Measurements from ENCODE around the gene AKR7A3. TPM values are rescaled to one million over a fixed set of nuclear protein-coding genes. Genes with fewer than 3 reads are reported as not detected.

Gene AKR7A3
- total RNA-seq, 1 experiment from 2014 or later, result 1.5 TPM

DNA sequence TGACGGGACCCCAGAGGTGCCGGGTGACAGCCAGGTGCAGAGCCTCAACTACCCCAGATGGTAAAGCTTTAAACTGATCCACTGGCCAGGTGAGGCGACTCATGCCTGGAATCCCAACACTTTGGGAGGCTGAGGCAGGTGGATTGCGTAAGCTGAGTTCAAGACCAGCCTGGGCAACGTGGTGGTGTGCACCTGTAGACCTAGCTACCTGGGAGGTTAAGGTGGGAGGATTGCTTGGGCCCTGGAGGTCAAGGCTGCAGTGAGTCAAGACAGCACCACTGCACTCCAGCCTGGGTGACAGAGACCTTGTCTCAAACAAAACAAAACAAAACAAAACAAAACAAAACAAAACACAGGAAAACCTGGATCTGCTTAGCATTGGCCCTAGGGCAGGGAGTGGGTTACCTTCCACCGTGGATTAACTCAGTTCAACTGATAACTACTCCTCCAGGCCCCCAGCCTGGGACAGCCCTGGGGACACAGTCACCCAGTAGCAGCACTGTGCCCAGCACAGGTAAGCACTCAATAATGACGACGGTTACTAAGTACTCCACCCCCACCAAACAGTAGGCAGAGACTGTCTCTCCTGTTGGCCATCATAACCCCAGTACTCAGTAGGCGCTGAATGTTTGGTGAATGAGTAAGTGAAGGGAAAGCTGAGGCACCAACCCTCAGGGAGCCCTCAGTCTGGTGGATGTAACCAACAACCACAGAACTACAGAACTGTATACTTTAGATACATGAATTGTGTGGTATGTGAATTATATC is 45.2 kb upstream of the AKR7A3 start:
- ATAC-seq, result no peak
- TF ChIP-seq NR2C2 (CRISPR knock-in tag; IDR thresholded peaks at IDR 0.05) (no peak), OVOL2 (CRISPR knock-in tag; IDR thresholded peaks at IDR 0.05; ENCODE audit: borderline replicate concordance) (no peak), ZNF416 (CRISPR knock-in tag; IDR thresholded peaks at IDR 0.05) (no peak), TEAD1 (CRISPR knock-in tag; IDR thresholded peaks at IDR 0.05) (no peak), NFE2L1 (CRISPR knock-in tag; IDR thresholded peaks at IDR 0.05) (no peak), ZNF281 (CRISPR knock-in tag; IDR thresholded peaks at IDR 0.05) (no peak), ZNF121 (CRISPR knock-in tag; IDR thresholded peaks at IDR 0.05) (no peak)
- TF ChIP-seq, protein P1, sequence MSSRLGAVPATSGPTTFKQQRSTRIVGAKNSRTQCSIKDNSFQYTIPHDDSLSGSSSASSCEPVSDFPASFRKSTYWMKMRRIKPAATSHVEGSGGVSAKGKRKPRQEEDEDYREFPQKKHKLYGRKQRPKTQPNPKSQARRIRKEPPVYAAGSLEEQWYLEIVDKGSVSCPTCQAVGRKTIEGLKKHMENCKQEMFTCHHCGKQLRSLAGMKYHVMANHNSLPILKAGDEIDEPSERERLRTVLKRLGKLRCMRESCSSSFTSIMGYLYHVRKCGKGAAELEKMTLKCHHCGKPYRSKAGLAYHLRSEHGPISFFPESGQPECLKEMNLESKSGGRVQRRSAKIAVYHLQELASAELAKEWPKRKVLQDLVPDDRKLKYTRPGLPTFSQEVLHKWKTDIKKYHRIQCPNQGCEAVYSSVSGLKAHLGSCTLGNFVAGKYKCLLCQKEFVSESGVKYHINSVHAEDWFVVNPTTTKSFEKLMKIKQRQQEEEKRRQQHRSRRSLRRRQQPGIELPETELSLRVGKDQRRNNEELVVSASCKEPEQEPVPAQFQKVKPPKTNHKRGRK (CRISPR knock-in tag; IDR thresholded peaks at IDR 0.05; ENCODE audit: borderline replicate concordance), result no peak
- ChIA-PET POLR2A (no interaction called here), CTCF (interaction anchor here (1.8 to 2.1 kb wide), 2 partner anchors 249 to 317 kb away, joined by 4 to 5 read pairs; no protein-coding TSS in a partner anchor)
- no peak overlapping the region for H3K4me3 Mint-ChIP-seq
- no peaks in the 10 kb centered on the region for H3K27me3 Mint-ChIP-seq (ENCODE audit: low read depth)
- H3K36me3 Mint-ChIP-seq, result no peaks in the 10 kb centered on the region; the same call in 1 of the 2 replicates
- no peaks in the 10 kb centered on the region for H3K9me3 Mint-ChIP-seq
- H3K4me1 Mint-ChIP-seq, result peaks cover 14% of the 10 kb centered on the region
- no peak overlapping the region for H3K27ac Mint-ChIP-seq
- DNase-seq (ENCODE audit: low spot score), result no peak

DNA sequence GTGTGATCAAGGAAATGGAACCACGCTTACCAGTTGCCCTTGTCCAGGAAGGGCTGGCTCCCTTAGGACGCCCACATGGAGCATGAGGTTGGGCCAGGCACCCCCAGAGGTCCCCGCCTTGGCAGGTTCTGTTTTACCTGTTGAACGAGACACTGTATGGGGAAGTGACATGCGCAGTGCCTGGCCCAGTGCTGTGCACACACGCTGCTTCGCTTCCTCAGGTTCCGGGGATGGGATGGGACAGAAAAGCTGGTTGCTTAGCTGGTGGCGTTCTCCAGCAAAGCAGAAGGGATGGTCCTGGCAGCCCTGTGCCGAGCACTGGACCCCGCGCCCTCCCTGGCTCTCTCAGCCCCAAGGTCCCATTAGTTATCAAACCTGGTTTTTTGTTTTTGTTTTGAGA is 44.3 kb upstream of the AKR7A3 start:
- Mint-ChIP-seq H3K36me3 (peaks cover 2% of the 10 kb centered on the region; the same call in 1 of the 2 replicates), H3K27me3 (ENCODE audit: low read depth) (no peaks in the 10 kb centered on the region), H3K4me1 (peaks cover 6% of the 10 kb centered on the region), H3K4me3 (no peak overlapping the region), H3K9me3 (no peaks in the 10 kb centered on the region), H3K27ac (no peak overlapping the region)
- ATAC-seq, result no peak
- POLR2A ChIA-PET, result no interaction called here
- CTCF ChIA-PET, result no interaction called here
- no peak for DNase-seq (ENCODE audit: low spot score)
- no peak for TF ChIP-seq ZNF138 (CRISPR knock-in tag; conservative IDR thresholded peaks at IDR 0.05)
- TF ChIP-seq GTF2I (CRISPR knock-in tag; conservative IDR thresholded peaks at IDR 0.05), result no peak
- TF ChIP-seq, protein P2, sequence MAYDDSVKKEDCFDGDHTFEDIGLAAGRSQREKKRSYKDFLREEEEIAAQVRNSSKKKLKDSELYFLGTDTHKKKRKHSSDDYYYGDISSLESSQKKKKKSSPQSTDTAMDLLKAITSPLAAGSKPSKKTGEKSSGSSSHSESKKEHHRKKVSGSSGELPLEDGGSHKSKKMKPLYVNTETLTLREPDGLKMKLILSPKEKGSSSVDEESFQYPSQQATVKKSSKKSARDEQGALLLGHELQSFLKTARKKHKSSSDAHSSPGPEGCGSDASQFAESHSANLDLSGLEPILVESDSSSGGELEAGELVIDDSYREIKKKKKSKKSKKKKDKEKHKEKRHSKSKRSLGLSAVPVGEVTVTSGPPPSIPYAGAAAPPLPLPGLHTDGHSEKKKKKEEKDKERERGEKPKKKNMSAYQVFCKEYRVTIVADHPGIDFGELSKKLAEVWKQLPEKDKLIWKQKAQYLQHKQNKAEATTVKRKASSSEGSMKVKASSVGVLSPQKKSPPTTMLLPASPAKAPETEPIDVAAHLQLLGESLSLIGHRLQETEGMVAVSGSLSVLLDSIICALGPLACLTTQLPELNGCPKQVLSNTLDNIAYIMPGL (CRISPR knock-in tag; IDR thresholded peaks at IDR 0.05), result no peak
- TF ChIP-seq AR (CRISPR knock-in tag; IDR thresholded peaks at IDR 0.05), result no peak
- TF ChIP-seq, protein P1 (CRISPR knock-in tag; IDR thresholded peaks at IDR 0.05; ENCODE audit: borderline replicate concordance), result no peak
- TF ChIP-seq JAZF1 (CRISPR knock-in tag; IDR thresholded peaks at IDR 0.05), result no peak
- no peak for TF ChIP-seq EMX1 (CRISPR knock-in tag; IDR thresholded peaks at IDR 0.05)
- no peak for TF ChIP-seq RORB (CRISPR knock-in tag; IDR thresholded peaks at IDR 0.05)
- no peak for TF ChIP-seq NR3C1 (CRISPR knock-in tag; conservative IDR thresholded peaks at IDR 0.05; ENCODE audit: low read depth)
- TF ChIP-seq PRRX2 (CRISPR knock-in tag; IDR thresholded peaks at IDR 0.05), result no peak
- no peak for TF ChIP-seq ZNF232 (CRISPR knock-in tag; IDR thresholded peaks at IDR 0.05)
- TF ChIP-seq MAX (CRISPR knock-in tag; IDR thresholded peaks at IDR 0.05), result no peak
- no peak for TF ChIP-seq AFF4 (CRISPR knock-in tag; IDR thresholded peaks at IDR 0.05; ENCODE audit: borderline replicate concordance)
